Stimulated activated CD8-positive, alpha-beta memory T cell treated with anti-CD3 and anti-CD28 coated beads, Interleukin-7, amount 100 ng/mL, for 4 hours (primary cell): Measurements from ENCODE around the gene ENOX2.

ENCODE experiments used
- DNase-seq, 2 donors: peaks; one replicate each; pipeline ENCODE4 v3.0.0-alpha.2; 2020; ENCODE audit warnings: low read depth in 2 of 2

The ENOX2 gene

DNA sequence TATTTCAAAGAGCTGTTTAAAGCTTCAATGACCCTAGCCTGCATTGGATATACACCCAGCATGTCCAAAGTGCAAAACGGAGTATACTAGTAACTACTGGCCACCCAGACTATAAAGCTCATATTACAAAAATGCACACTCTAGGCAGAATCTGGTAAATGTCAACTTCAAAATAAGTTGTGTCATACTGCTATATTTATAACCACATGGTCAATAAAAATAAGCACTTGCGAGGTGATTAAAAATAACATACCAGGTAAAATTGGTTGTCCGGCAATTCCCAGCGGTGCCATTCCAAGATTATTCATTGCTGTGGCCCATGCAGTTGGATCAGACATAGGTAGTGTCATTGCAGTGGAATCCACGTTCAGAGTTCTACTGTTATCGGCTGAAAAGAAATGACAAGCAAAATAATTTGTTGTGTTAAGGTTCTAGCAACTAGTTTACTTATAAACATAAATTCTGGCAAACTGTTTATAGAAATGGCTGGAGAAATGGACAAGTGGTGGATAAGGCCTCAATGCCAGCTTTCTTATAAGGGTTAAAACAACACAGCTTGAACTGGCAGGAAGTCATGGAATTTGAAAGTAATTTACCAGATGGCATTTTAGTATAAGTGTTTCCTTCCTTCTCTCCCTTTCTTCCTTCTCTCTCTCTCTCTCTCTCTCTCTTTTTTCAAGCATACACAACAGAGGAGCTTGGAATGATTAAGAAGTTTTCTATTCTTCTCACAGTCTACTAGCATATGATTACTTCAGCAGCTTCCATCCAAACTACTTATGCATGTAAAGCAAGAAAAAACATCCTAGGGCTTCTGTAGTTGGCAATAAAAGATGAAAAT lies 199.9 kb downstream of the ENOX2 start:
- DNase-seq: no peak

- no peak for DNase-seq
Measured at GRCh38 chrX:130700629-130701028, 202.4 kb downstream of the ENOX2 start.

DNA sequence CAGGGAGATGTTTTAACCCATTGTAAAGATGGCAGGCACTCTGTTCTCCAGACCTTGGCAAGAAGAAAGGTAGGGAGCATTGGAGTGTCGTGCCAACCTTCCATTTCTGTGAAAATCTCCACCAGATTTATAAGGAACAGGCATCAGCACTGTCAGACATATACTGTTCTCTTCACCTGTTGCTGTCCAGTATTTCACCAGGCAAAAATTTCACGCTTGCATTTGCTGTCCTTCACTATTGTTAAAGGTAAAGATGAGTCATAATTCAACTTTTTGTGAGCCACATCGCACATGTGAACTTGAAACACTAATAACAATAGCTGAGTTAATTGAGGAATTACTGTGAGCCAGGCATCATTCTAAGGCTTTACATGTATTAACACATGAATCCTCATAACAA lies 203.4 kb downstream of the ENOX2 start:
- DNase-seq: no peak

DNA sequence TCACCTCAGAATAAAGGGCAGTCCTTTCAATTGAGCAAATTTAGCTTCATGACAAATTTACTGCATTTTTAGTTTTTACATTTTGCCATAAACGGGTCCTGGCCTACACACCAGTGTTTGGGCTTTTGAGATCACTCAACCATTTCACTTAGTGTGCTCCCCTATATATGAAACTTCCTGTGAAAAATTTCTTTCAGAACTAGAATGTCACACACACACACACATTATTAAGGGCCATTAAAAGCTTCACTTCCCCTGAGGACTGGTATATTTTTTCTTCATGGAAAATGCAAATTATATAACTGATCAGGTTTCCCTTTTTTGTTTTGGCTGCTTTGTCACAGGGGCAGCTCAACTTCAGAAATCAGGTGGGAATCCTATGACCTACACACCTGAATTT lies 206.5 kb downstream of the ENOX2 start:
- DNase-seq: no peak

DNA sequence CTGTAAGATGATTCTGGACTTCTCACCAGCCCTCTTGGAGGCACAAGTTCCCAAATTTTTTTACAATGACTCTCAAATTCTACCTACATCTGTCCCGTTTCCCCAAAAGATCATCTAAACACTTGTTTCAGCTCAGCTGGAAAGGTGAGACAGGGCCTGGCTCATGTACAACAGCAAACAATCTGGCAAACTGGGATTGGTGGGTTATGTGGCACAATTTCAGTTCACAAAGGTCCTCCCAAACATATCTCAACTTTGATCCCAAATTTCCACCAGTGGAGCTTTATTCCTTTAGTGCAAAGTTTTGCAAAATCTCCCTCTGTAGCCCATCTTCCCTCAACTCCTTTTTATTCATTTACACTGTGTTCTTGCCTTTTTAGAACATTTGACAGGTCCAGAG lies 207.1 kb downstream of the ENOX2 start:
- DNase-seq: no peak

- DNase-seq: no peak
Measured at GRCh38 chrX:130694983-130695382, 208.0 kb downstream of the ENOX2 start.

DNA sequence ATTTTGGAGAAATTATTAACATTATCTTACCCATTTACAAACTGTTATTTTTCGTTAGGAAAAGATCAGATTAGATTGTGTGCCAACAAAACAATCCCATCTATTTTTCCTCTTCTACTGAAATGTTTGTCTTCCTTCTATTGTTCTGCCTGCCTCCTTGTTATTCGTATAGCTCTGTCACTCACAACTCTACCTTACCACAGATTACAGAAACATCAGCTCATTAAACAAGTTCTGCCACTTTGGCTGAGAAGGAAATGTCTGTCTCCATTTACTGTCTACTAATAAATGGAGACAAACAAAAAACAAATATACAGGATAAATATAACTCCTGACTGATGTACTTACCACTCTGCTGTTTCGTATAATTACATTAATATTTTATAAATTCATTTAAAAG lies 211.4 kb downstream of the ENOX2 start:
- no peak for DNase-seq

GRCh38 chrX:130688360-130688759 lies 214.6 kb downstream of the ENOX2 start:
- DNase-seq: no peak

DNA sequence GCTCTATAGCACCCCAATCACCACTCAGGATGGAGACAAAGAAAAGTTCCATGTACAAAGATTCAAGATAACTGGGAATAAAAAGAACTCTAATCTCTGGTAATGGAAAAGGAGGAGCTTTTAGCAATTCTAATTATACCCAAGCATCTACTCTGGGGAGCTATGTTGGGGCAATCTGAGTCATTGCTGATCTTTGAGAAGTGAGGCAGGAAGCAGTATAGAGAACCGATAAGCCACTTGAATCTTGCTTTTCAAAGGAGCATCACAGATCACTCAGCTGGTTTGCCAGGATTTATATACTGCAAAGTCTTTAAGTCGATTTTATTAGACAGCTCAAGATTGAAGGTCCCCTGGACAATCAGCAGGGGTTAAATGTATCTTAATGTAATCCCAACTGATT lies 220.0 kb downstream of the ENOX2 start:
- no peak for DNase-seq

DNA sequence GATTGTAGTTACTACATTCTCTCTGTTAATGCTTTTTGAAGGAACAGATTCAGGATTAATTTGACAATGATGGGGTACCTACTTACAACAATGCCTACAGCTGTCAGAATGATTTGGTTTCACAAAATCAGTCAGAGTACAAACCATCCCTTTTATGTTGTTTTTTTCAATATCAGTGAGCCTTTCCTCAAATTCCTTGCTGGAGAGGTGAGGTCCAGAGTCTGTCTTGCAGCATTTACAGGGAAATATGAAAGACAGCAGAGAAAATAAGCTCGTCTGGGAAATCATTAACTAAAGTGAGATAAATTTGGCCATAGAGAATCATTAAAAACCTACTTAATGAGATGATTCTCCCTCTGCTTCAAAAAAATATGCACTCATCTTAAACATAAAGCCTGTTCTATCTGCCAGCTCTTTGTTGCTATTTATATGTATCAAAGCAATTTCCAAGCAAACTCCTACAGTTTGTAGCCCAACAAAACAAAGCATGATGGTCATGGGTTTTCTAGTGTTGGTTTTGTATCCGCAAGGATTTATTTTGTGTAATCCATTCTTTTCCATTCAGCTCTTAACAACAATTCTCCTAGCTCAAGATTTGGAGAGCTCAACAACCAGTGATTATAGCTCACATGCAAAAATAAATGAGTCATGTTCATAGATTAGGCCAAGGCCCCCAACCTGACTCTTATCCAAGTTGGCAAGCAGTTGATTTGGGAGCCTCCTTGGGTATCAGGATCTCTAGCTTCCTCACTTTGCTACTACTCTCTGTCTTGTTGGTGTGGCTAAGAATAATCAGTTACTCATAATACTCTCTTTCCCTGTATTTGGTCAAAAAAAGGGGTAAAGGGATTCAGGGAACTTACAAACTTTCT lies 222.6 kb downstream of the ENOX2 start:
- no peak for DNase-seq

- DNase-seq: no peak
Measured at GRCh38 chrX:130676861-130677260, 226.1 kb downstream of the ENOX2 start.

DNA sequence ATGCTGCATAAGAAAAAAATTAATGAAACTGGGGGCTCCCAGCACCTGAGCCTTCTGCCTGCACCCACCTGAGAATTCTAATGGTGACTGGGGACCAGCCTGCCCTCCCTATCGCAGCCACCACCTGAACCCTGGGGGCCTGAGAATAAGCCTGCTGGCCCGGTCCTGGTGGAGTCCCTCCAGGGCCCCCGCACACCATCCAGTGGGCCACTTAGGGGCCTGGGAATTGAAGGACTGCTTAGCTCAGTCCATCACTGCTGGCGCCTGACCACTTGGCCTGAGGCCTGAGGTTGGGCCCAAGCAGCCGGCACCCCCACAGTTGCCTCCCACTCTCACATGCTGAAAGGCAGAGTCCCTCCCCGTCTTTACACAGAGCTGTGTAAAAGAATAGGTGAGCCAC lies 230.8 kb downstream of the ENOX2 start:
- no peak for DNase-seq

DNA sequence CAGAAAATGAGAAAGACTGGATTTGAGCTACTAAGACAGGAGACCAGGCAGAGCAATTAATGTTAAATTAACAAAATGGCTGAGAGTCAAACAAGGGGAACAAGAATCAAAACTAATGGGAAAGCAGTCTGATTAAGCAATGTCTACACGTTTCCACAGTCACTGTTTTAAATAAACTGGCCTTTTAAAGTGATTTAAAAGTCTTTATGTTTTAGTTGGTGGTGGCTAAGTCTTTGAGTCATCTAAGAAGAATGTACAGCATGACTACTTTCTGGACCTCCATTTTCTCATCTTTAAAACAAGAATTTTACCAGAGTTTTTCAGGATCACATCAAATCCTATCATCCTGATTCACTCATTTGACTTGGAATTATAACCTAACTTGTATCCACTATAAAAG lies 233.8 kb downstream of the ENOX2 start:
- no peak for DNase-seq

- DNase-seq: no peak
Measured at GRCh38 chrX:130665263-130665662, 237.7 kb downstream of the ENOX2 start.

DNA sequence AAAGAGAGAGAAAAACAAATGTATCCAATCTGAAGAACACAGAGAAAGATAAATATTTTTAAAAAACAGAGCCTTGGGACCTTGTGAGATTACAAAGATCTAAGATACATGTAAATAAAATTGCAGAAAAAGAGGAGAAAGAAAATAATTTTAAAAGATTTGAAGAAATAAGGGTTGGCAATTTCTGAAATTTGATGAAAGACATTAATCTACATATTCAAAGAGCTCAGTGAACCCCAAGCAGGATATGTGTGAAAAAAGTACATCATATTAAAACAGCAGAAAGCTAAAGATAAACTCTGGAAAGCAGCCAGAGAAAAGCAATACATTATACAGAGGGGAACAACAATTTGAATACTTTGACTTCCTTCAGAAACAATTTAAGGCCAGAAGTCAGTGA lies 244.7 kb downstream of the ENOX2 start:
- no peak for DNase-seq

GRCh38 chrX:130654409-130654950 lies 248.5 kb downstream of the ENOX2 start:
- no peak for DNase-seq

GRCh38 chrX:130652824-130653578 lies 250.0 kb downstream of the ENOX2 start:
- DNase-seq: no peak

DNA sequence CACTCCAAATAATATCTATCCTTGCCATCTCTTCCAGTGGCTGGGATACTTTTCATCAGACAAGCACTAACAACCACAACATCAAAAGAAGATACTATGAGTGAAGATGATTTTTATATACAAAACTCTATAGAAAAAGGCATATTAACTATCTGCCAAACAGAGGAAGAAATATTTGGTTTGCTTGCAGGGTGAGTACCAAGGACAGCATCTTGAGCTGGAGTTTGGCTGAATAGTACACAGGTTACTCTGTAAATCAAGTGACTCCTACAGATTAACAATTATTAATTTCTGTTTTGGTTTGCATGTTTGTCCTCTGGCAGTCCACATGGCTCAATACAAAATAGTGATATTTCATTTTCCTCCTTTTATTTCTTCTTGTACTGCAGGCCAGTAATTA lies 253.3 kb downstream of the ENOX2 start:
- DNase-seq: no peak

DNA sequence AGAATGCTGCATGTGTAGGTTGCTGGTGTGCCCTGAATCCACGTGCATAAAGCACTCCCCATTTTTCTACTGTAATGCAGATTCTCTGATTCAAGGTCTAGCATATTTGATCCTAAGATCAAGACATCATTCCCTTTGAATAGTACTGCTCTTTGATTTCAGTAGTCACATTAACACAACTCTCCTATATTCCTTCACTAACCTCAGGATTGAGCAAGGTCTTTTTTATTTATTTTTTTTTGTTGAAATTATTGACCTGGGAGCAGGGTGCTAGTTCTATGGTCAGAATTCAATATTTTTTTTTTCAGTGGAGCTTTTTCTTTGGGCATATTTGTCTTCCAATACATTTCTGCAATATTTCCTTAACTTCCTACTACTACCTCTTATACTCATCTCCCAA lies 255.5 kb downstream of the ENOX2 start:
- DNase-seq: no peak

GRCh38 chrX:130645955-130646583 lies 256.9 kb downstream of the ENOX2 start:
- no peak for DNase-seq

DNA sequence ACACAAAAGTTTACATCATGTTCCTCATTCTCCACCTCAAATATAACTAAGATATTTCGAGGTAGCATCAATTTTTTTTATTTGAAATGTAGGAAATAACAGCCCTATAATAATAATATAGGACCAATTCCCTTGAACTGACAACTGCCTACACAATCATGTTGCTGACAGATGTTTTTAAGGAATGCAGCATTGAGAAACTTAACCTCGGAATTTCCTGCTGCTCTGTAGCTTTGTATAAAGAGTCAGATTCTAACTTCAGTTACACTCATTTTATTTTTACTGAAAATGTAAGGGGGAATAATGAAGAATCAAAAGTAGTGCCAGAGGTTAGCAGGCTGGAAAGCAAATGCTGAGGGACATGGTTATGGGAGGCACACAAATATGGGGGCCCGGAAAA lies 265.4 kb downstream of the ENOX2 start:
- DNase-seq: no peak

GRCh38 chrX:130636277-130636676 lies 266.7 kb downstream of the ENOX2 start:
- no peak for DNase-seq
